Eye (tissue), 1 donor: ENCODE results near the gene NOP16.
"Not testable (repeated sequence)": the region's sequence is repeated elsewhere in the genome, so short reads cannot be mapped to it uniquely, and the experiment has no call there.

ENCODE experiments used
- DNase-seq: peaks from one replicate; pipeline ENCODE4 v3.0.0-alpha.2; 2015

The NOP16 gene

GRCh38 chr5:176408590-176408989 is 20.2 kb upstream of the NOP16 start:
- no peak for DNase-seq

GRCh38 chr5:176408252-176408573 is 19.8 kb upstream of the NOP16 start:
- not testable (repeated sequence) for DNase-seq

- DNase-seq = no peak
Measured at GRCh38 chr5:176407456-176408251, 19.3 kb upstream of the NOP16 start.

GRCh38 chr5:176406436-176407052 is 18.1 kb upstream of the NOP16 start:
- no peak for DNase-seq

- no peak for DNase-seq
Measured at GRCh38 chr5:176405656-176406435, 17.4 kb upstream of the NOP16 start.

GRCh38 chr5:176401281-176402205 is 13.1 kb upstream of the NOP16 start:
- DNase-seq = no peak

GRCh38 chr5:176400382-176401156 is 12.2 kb upstream of the NOP16 start:
- no peak for DNase-seq

- no peak for DNase-seq
Measured at GRCh38 chr5:176397736-176398420, 9.5 kb upstream of the NOP16 start.

- DNase-seq = no peak
Measured at GRCh38 chr5:176396330-176396729, 7.9 kb upstream of the NOP16 start.

- no peak for DNase-seq
Measured at GRCh38 chr5:176394881-176395675, 6.7 kb upstream of the NOP16 start.

- DNase-seq = no peak
Measured at GRCh38 chr5:176394096-176394495, 5.7 kb upstream of the NOP16 start.

GRCh38 chr5:176392526-176392925 is 4.1 kb upstream of the NOP16 start:
- no peak for DNase-seq

- no peak for DNase-seq
Measured at GRCh38 chr5:176391999-176392398, 3.6 kb upstream of the NOP16 start.

- no peak for DNase-seq
Measured at GRCh38 chr5:176391479-176391878, 3.1 kb upstream of the NOP16 start.

- no peak for DNase-seq
Measured at GRCh38 chr5:176389135-176390123, 1.0 kb upstream of the NOP16 start.

- DNase-seq = peak; percentile 9
Measured at GRCh38 chr5:176388003-176388443, 375 bp downstream of the NOP16 start.

- DNase-seq = no peak
Measured at GRCh38 chr5:176387384-176387925, 943 bp downstream of the NOP16 start.

GRCh38 chr5:176386491-176386890 is 1.9 kb downstream of the NOP16 start:
- DNase-seq = no peak

- DNase-seq = no peak
Measured at GRCh38 chr5:176384991-176385390, 3.4 kb downstream of the NOP16 start.
